GM23248 (cell line): ENCODE results near the gene SYT1. TPM values are rescaled to one million over a fixed set of nuclear protein-coding genes. Genes with fewer than 3 reads are reported as not detected.

Experiments used
- DNase-seq: peaks from one replicate; pipeline ENCODE4 v3.0.0-alpha.2; 2015
- H2AFZ ChIP-seq: fragments of 200-600 bp; sonication (generic); 2 replicates; pipeline ENCODE4 v1.6.1; 2016; ENCODE audit warnings: antibody characterized with exemption
- H3F3A ChIP-seq: fragments of 200-600 bp; sonication (generic); 2 replicates; pipeline ENCODE4 v1.6.1; 2016; ENCODE audit warnings: mild to moderate bottlenecking, antibody characterized with exemption, mixed run types; ENCODE audit not compliant: insufficient read depth
- H3K27ac ChIP-seq: fragments of 200-600 bp; sonication (generic); 2 replicates; pipeline ENCODE4 v1.5.1; 2016; ENCODE audit warnings: mild to moderate bottlenecking
- H3K27me3 ChIP-seq: fragments of 200-600 bp; sonication (generic); replicated peaks from 2 replicates; pipeline ENCODE4 v1.6.1; 2016; ENCODE audit warnings: mild to moderate bottlenecking; ENCODE audit not compliant: insufficient read depth
- H3K36me3 ChIP-seq: fragments of 200-600 bp; sonication (generic); 2 replicates; pipeline ENCODE4 v1.6.1; 2016; ENCODE audit warnings: low read depth, mild to moderate bottlenecking
- H3K4me1 ChIP-seq: fragments of 200-600 bp; sonication (generic); 2 replicates; pipeline ENCODE4 v1.6.1; 2016; ENCODE audit warnings: mild to moderate bottlenecking; ENCODE audit not compliant: insufficient read depth
- H3K4me2 ChIP-seq: fragments of 200-600 bp; sonication (generic); one replicate; pipeline ENCODE4 v1.6.1; 2016; ENCODE audit warnings: mild to moderate bottlenecking; ENCODE audit not compliant: unreplicated experiment
- H3K4me3 ChIP-seq: fragments of 200-600 bp; sonication (generic); 2 replicates; pipeline ENCODE4 v1.5.1; 2016; ENCODE audit warnings: mild to moderate bottlenecking
- H3K79me2 ChIP-seq: fragments of 200-600 bp; sonication (generic); 2 replicates; pipeline ENCODE4 v1.6.1; 2016; ENCODE audit warnings: mild to moderate bottlenecking; ENCODE audit not compliant: insufficient read depth
- H3K9ac ChIP-seq: fragments of 200-600 bp; sonication (generic); 2 replicates; pipeline ENCODE4 v1.6.1; 2016; ENCODE audit warnings: mild to moderate bottlenecking
- H3K9me2 ChIP-seq: fragments of 200-600 bp; sonication (generic); 2 replicates; pipeline ENCODE4 v1.6.1; 2016; ENCODE audit warnings: mixed run types, mild to moderate bottlenecking, moderate library complexity; ENCODE audit not compliant: insufficient read depth
- H3K9me3 ChIP-seq: fragments of 200-600 bp; sonication (generic); one replicate; pipeline ENCODE4 v1.6.1; 2017; ENCODE audit warnings: low read depth
- H4K20me1 ChIP-seq: fragments of 200-600 bp; sonication (generic); 2 replicates; pipeline ENCODE4 v1.6.0; 2016; ENCODE audit not compliant: insufficient read depth
- EZH2 ChIP-seq: fragments of 200-600 bp; sonication (generic); IDR thresholded peaks from 2 replicates; pipeline ENCODE4 v1.6.1; 2018; ENCODE audit warnings: antibody characterized with exemption, mild to moderate bottlenecking; ENCODE audit not compliant: insufficient read depth, poor library complexity, severe bottlenecking
- EZH2phosphoT487 ChIP-seq: fragments of 200-600 bp; sonication (generic); IDR thresholded peaks from 2 replicates; pipeline ENCODE4 v1.6.1; 2018; ENCODE audit warnings: antibody characterized with exemption, moderate library complexity, mild to moderate bottlenecking, low read depth; ENCODE audit not compliant: insufficient read depth
- WGBS, 2 experiments: methylation state at CpG; one replicate each; pipeline ENCODE4 v1.1.6; 2015 to 2017; ENCODE audit warnings: low lambda C conversion rate in 2 of 2, low coverage in 1 of 2; ENCODE audit errors: missing lambda C conversion rate in 2 of 2; 5-methylcytosine and 5-hydroxymethylcytosine counted together
- in situ Hi-C: fragments of 300-500 bp; cut with MboI; formaldehyde crosslinking; loops from 2 replicates; pipeline ENCODE4 v1.15.0; 2020
- polyA plus RNA-seq: library from polyadenylated mRNA; unstranded; fragments of >200 nt; fragmentation: Nextera tagmentation; extraction: Ambion mirVana; gene quantifications from 2 replicates; pipeline ENCODE4 v1.2.1, GENCODE V29; 2016
- total RNA-seq: library from RNA; depleted of rRNA; stranded (reverse); fragments of >200 nt; shearing (Covaris generic); gene quantifications from 2 replicates; pipeline ENCODE4 v1.2.3, GENCODE V29; 2014

Gene SYT1
- total and polyA plus RNA-seq, 2 experiments from 2014 or later: 1.7 to 2.4 TPM

GRCh38 chr12:79119796-79120195 lies 255.2 kb downstream of the SYT1 start:
- Histone ChIP-seq H3K4me2 (no peak overlapping the region), H3K36me3 (no peaks in the 10 kb centered on the region), H3F3A (no peaks in the 10 kb centered on the region), H3K79me2 (no peaks in the 10 kb centered on the region), H4K20me1 (no peaks in the 10 kb centered on the region), H3K9ac (no peak overlapping the region), H3K27ac (no peak overlapping the region), H3K9me3 (no peaks in the 10 kb centered on the region), H3K27me3 (no peaks in the 10 kb centered on the region), H2AFZ (no peak overlapping the region), H3K4me3 (no peak overlapping the region), H3K4me1 (no peaks in the 10 kb centered on the region), H3K9me2 (no peaks in the 10 kb centered on the region; the same call in 1 of the 2 replicates)
- no peak for DNase-seq
- in situ Hi-C loops: no loop called here
- TF ChIP-seq EZH2phosphoT487 (no peak), EZH2 (no peak)
- 95 to 99% methylated on average over 4 of the region's 4 CpGs for WGBS, 2 experiments

- peak; percentile 22 for DNase-seq
- no peaks in the 10 kb centered on the region; the same call in 1 of the 2 replicates for H3K9me2 ChIP-seq
- 84 to 91% methylated on average over 3 of the region's 3 CpGs for WGBS, 2 experiments
Measured at GRCh38 chr12:79121486-79121885, 256.9 kb downstream of the SYT1 start.

DNA sequence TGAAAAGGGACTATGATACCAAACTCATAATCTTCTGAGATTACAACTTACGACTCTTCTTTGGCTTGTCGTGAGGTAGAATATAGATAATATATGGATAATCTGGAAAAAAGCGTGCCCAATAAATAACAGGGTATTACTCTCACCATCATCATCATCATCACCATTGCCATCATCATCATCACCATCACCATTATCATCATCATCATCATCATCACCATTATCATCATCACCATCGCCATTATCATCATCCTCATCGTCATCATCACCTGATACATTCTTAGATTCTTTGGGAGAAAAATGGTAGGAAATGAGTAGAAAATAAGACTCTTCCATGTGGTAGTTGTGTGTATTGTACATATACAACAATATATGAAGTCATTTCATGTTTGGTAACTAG lies 259.8 kb downstream of the SYT1 start:
- Histone ChIP-seq H3K4me1 (peaks cover 27% of the 10 kb centered on the region), H2AFZ (no peak overlapping the region), H3F3A (peaks cover 17% of the 10 kb centered on the region), H3K36me3 (no peaks in the 10 kb centered on the region), H3K27me3 (no peaks in the 10 kb centered on the region), H3K9me3 (no peaks in the 10 kb centered on the region), H3K79me2 (no peaks in the 10 kb centered on the region), H3K4me2 (no peak overlapping the region), H3K4me3 (no peak overlapping the region), H3K9ac (no peak overlapping the region), H4K20me1 (no peaks in the 10 kb centered on the region), H3K9me2 (no peaks in the 10 kb centered on the region; the same call in 1 of the 2 replicates), H3K27ac (no peak overlapping the region)
- 95 to 97% methylated on average over 5 of the region's 5 CpGs for WGBS, 2 experiments
- no peak for TF ChIP-seq EZH2
- TF ChIP-seq EZH2phosphoT487: no peak
- in situ Hi-C loops: no loop called here
- DNase-seq: no peak

More at GRCh38 chr12:79121486-79121885, 256.9 kb downstream of the SYT1 start:
- Histone ChIP-seq H2AFZ (no peak overlapping the region), H3K4me2 (no peak overlapping the region), H4K20me1 (no peaks in the 10 kb centered on the region), H3K79me2 (no peaks in the 10 kb centered on the region), H3K36me3 (no peaks in the 10 kb centered on the region), H3K9me3 (no peaks in the 10 kb centered on the region), H3K4me1 (peaks cover 1% of the 10 kb centered on the region), H3K27ac (no peak overlapping the region), H3K9ac (no peak overlapping the region), H3K4me3 (no peak overlapping the region), H3K27me3 (no peaks in the 10 kb centered on the region), H3F3A (0 out of 2 replicates have a peak, but pooled peaks cover under 1% of the 10 kb centered on the region)
- in situ Hi-C loops: no loop called here
- no peak for TF ChIP-seq EZH2phosphoT487
- no peak for TF ChIP-seq EZH2

DNA sequence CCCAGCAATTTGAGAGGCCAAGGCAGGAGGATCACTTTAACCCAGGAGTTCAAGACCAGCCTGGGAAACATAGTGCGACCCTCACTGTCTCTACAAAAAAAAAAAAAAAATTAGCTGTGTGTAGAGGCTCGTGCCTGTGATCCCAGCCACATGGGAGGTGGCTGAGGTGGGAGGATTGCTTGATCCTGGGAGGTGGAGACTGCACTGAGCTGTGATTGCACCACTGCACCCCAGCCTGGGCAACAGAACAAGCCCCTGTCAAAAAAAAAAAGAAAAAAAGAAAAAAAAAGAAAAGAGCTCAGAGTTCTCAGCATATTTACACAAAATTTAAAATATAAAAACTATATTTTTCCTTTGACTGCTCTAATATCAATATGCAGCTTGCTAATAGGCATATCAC lies 260.8 kb downstream of the SYT1 start:
- TF ChIP-seq EZH2phosphoT487 (no peak), EZH2 (no peak)
- no peak overlapping the region for H2AFZ ChIP-seq
- no peak overlapping the region for H3K4me3 ChIP-seq
- in situ Hi-C loops: no loop called here
- H3K9me3 ChIP-seq: no peaks in the 10 kb centered on the region
- H3K79me2 ChIP-seq: no peaks in the 10 kb centered on the region
- DNase-seq: no peak
- no peaks in the 10 kb centered on the region for H3K27me3 ChIP-seq
- H4K20me1 ChIP-seq: no peaks in the 10 kb centered on the region
- 93 to 95% methylated on average over 2 of the region's 2 CpGs for WGBS, 2 experiments
- no peaks in the 10 kb centered on the region; the same call in 1 of the 2 replicates for H3K9me2 ChIP-seq
- H3K27ac ChIP-seq: no peak overlapping the region
- no peak overlapping the region for H3K4me2 ChIP-seq
- H3K4me1 ChIP-seq: peaks cover 28% of the 10 kb centered on the region
- no peak overlapping the region for H3K9ac ChIP-seq
- H3K36me3 ChIP-seq: no peaks in the 10 kb centered on the region
- peaks cover 17% of the 10 kb centered on the region for H3F3A ChIP-seq
